Middle frontal gyrus (tissue), 1 donor: ENCODE results near the gene REEP1.
"Not testable (repeated sequence)": the region's sequence is repeated elsewhere in the genome, so short reads cannot be mapped to it uniquely, and the experiment has no call there.

Experiments used
- DNase-seq: peaks from one replicate; pipeline ENCODE4 v3.0.0-alpha.2; 2015; ENCODE audit warnings: low spot score; ENCODE audit errors: extremely low spot score

Gene REEP1

GRCh38 chr2:86244781-86245180, 92.6 kb downstream of the REEP1 start:
- not testable (repeated sequence) for DNase-seq

- no peak for DNase-seq
Measured at GRCh38 chr2:86243950-86244733, 93.3 kb downstream of the REEP1 start.

- DNase-seq = no peak
Measured at GRCh38 chr2:86243272-86243671, 94.2 kb downstream of the REEP1 start.

GRCh38 chr2:86241611-86242010, 95.8 kb downstream of the REEP1 start:
- DNase-seq = no peak

- DNase-seq = no peak
Measured at GRCh38 chr2:86240251-86240650, 97.2 kb downstream of the REEP1 start.

GRCh38 chr2:86239745-86240144, 97.7 kb downstream of the REEP1 start:
- DNase-seq = no peak

- DNase-seq = no peak
Measured at GRCh38 chr2:86239326-86239725, 98.1 kb downstream of the REEP1 start.

- no peak for DNase-seq
Measured at GRCh38 chr2:86238354-86238753, 99.1 kb downstream of the REEP1 start.

GRCh38 chr2:86237172-86237571, 100.3 kb downstream of the REEP1 start:
- DNase-seq = no peak

- DNase-seq = no peak
Measured at GRCh38 chr2:86235196-86235980, 102.0 kb downstream of the REEP1 start.

- DNase-seq = no peak
Measured at GRCh38 chr2:86234563-86235131, 102.8 kb downstream of the REEP1 start.

- no peak for DNase-seq
Measured at GRCh38 chr2:86233436-86233835, 104.0 kb downstream of the REEP1 start.

- no peak for DNase-seq
Measured at GRCh38 chr2:86232910-86233309, 104.5 kb downstream of the REEP1 start.

GRCh38 chr2:86232373-86232784, 105.0 kb downstream of the REEP1 start:
- no peak for DNase-seq

GRCh38 chr2:86231680-86232372, 105.6 kb downstream of the REEP1 start:
- DNase-seq = no peak

- DNase-seq = no peak
Measured at GRCh38 chr2:86230961-86231360, 106.5 kb downstream of the REEP1 start.

GRCh38 chr2:86229221-86229620, 108.2 kb downstream of the REEP1 start:
- DNase-seq = no peak

- not testable (repeated sequence) for DNase-seq
Measured at GRCh38 chr2:86228574-86228973, 108.9 kb downstream of the REEP1 start.

GRCh38 chr2:86227685-86228084, 109.7 kb downstream of the REEP1 start:
- DNase-seq = no peak

- no peak for DNase-seq
Measured at GRCh38 chr2:86226636-86227520, 110.5 kb downstream of the REEP1 start.

GRCh38 chr2:86226070-86226469, 111.4 kb downstream of the REEP1 start:
- DNase-seq = no peak
